ENCODE data around the gene MGME1.

Gene MGME1

DNA sequence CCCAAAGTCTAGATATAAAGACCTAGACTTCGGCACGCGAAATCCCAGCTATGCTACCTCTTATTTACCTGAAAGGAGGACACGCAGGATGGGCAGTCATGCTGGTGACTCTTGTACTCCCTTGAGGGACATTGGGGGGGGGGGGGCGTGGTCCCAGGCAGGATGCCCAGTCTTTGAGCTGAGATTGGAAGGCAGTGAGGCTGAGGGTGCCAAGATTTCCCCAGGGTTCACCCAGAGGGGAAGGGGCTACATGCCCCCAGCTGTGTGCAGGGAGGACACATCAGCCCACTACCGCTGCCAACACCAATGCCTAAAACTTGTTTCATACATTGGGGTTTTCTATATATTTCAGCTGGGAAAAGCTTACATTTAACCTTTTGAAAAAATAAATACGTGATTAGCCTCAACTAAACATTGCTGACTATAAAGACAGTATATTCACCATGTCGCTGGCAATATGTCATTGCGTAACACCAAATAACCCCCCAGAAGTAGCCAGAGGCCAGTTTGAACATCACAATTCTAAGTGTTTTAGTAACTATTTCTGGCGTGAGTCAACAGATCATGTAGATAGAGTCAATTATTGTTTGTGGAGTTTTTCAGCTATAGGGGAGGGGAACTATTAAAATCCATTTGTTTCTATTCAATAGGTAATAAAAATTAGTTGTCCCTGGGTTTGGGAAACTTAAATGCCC, 21.6 kb downstream of the MGME1 start:
- DNase-seq (ENCODE audit: extremely low spot score), result no peak
- POLR2A ChIA-PET, result interaction anchor here (0.7 to 1.0 kb wide), 2 partner anchors 21 to 39 kb away, joined by 3 read pairs; partner anchors contain the start of gene MGME1
- no peak for TF ChIP-seq SUZ12 (IDR thresholded peaks at IDR 0.05)
- CTCF ChIA-PET, result interaction anchor here (0.5 kb wide), 1 partner anchor 448 kb away, joined by 9 read pairs; no protein-coding TSS in a partner anchor

- no peak for DNase-seq (ENCODE audit: extremely low spot score)
- ChIA-PET CTCF (interaction anchor here (0.6 kb wide), 1 partner anchor 186 kb away, joined by 5 read pairs; no protein-coding TSS in a partner anchor), POLR2A (no interaction called here)
- TF ChIP-seq FOXM1 (IDR thresholded peaks at IDR 0.05; ENCODE audit: borderline replicate concordance) (no peak), FOXA1 (IDR thresholded peaks at IDR 0.05) (no peak), HDGF (IDR thresholded peaks at IDR 0.05; ENCODE audit: borderline replicate concordance) (no peak), SUZ12 (IDR thresholded peaks at IDR 0.05) (no peak), FOXK2 (IDR thresholded peaks at IDR 0.05) (no peak), ARNT (IDR thresholded peaks at IDR 0.05) (no peak), BHLHE40 (IDR thresholded peaks at IDR 0.05; ENCODE audit: borderline replicate concordance) (no peak), CTBP1 (IDR thresholded peaks at IDR 0.05; ENCODE audit: borderline replicate concordance) (no peak), PKNOX1 (IDR thresholded peaks at IDR 0.05) (no peak), LEF1 (IDR thresholded peaks at IDR 0.05; ENCODE audit: borderline replicate concordance) (no peak), ZNF384 (IDR thresholded peaks at IDR 0.05) (no peak), L3MBTL2 (conservative IDR thresholded peaks at IDR 0.05) (no peak), SP1 (IDR thresholded peaks at IDR 0.05) (no peak)
Observed at GRCh38 chr20:17992224-17992637, 23.4 kb downstream of the MGME1 start.

GRCh38 chr20:17992847-17993513, 24.2 kb downstream of the MGME1 start:
- CTCF ChIA-PET, result interaction anchor here (0.6 kb wide), 1 partner anchor 186 kb away, joined by 5 read pairs; no protein-coding TSS in a partner anchor
- DNase-seq (ENCODE audit: extremely low spot score), result no peak
- TF ChIP-seq NFRKB (IDR thresholded peaks at IDR 0.05), result no peak
- no peak for TF ChIP-seq TARDBP (IDR thresholded peaks at IDR 0.05)
- no peak for TF ChIP-seq BHLHE40 (IDR thresholded peaks at IDR 0.05; ENCODE audit: borderline replicate concordance)
- TF ChIP-seq SP1 (IDR thresholded peaks at IDR 0.05), result no peak
- no peak for TF ChIP-seq ARNT (IDR thresholded peaks at IDR 0.05)
- no peak for TF ChIP-seq ELF4 (IDR thresholded peaks at IDR 0.05)
- TF ChIP-seq LEF1 (IDR thresholded peaks at IDR 0.05; ENCODE audit: borderline replicate concordance), result no peak
- no peak for TF ChIP-seq PKNOX1 (IDR thresholded peaks at IDR 0.05)
- TF ChIP-seq L3MBTL2 (conservative IDR thresholded peaks at IDR 0.05), result no peak
- TF ChIP-seq FOXM1 (IDR thresholded peaks at IDR 0.05; ENCODE audit: borderline replicate concordance), result no peak
- no peak for TF ChIP-seq HDGF (IDR thresholded peaks at IDR 0.05; ENCODE audit: borderline replicate concordance)
- no peak for TF ChIP-seq FOXK2 (IDR thresholded peaks at IDR 0.05)
- TF ChIP-seq ZNF384 (IDR thresholded peaks at IDR 0.05), result no peak
- no peak for TF ChIP-seq CTBP1 (IDR thresholded peaks at IDR 0.05; ENCODE audit: borderline replicate concordance)
- TF ChIP-seq FOXA1 (IDR thresholded peaks at IDR 0.05), result no peak
- no peak for TF ChIP-seq SUZ12 (IDR thresholded peaks at IDR 0.05)
- POLR2A ChIA-PET, result no interaction called here

DNA sequence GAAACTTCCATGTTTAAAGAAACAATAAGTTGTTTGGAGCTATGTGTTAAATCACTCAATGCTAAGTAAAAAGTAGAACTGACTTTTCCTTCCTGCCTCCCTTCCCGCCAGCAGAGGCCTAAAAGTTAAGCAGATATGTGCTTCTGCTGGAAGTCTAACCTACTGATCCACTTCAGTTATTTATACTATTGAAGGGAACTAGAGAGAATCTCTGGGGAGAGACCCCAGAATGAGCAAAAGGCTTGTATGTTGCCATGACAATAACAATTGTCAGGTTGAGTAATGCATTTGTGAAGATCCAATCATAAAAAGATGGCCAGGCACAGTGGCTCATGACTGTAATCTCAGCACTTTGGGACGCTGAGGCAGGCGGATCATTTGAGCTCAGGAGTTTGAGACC, 24.7 kb downstream of the MGME1 start:
- POLR2A ChIA-PET, result interaction anchor here (0.7 kb wide), 1 partner anchor 25 kb away, joined by 3 read pairs; no protein-coding TSS in a partner anchor
- DNase-seq (ENCODE audit: extremely low spot score), result no peak
- TF ChIP-seq TARDBP (IDR thresholded peaks at IDR 0.05) (no peak), NFRKB (IDR thresholded peaks at IDR 0.05) (no peak), ZNF384 (IDR thresholded peaks at IDR 0.05) (no peak), FOXK2 (IDR thresholded peaks at IDR 0.05) (no peak), ELF4 (IDR thresholded peaks at IDR 0.05) (no peak), HDGF (IDR thresholded peaks at IDR 0.05; ENCODE audit: borderline replicate concordance) (no peak)
- CTCF ChIA-PET, result no interaction called here

GRCh38 chr20:17995967-17996819, 27.4 kb downstream of the MGME1 start:
- peak; percentile 71 for DNase-seq (ENCODE audit: extremely low spot score)
- TF ChIP-seq ZNF384 (IDR thresholded peaks at IDR 0.05), result peak; percentile 91
- TF ChIP-seq SUZ12 (IDR thresholded peaks at IDR 0.05), result no peak
- CTCF ChIA-PET, result interaction anchor here (0.6 to 1.5 kb wide), 5 partner anchors 16 to 410 kb away, joined by 3 to 5 read pairs (median 3); no protein-coding TSS in a partner anchor
- POLR2A ChIA-PET, result interaction anchor here (0.8 kb wide), 1 partner anchor 279 kb away, joined by 3 read pairs; no protein-coding TSS in a partner anchor

DNA sequence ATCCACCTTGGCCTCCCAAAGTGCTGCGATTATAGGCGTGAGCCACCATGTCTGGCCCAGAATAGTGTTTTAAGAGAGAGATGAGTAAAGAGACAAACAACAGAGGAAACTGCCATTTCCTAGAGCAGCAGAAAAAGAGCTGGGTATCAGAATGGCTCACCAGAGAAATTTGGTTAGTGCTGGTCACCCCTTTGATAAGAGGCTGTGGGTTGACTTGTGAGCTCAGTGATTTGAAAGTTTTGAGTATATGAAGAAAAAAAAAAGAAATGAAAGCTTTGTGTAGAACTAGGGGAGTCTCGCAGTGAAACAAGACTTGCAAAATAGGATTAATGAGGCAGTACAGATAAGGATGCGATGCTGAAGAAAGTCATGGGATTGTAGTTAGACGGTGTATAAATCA, 29.6 kb downstream of the MGME1 start:
- no peak for DNase-seq (ENCODE audit: extremely low spot score)
- ChIA-PET CTCF (no interaction called here), POLR2A (interaction anchor here (1.3 kb wide), 1 partner anchor 34 kb away, joined by 5 read pairs; no protein-coding TSS in a partner anchor)
- TF ChIP-seq BHLHE40 (IDR thresholded peaks at IDR 0.05; ENCODE audit: borderline replicate concordance) (no peak), TARDBP (IDR thresholded peaks at IDR 0.05) (no peak), ELF4 (IDR thresholded peaks at IDR 0.05) (no peak)
